ENCODE results near the gene ATIC. TPM values are rescaled to one million over a fixed set of nuclear protein-coding genes. Genes with fewer than 3 reads are reported as not detected.

Gene ATIC
- total RNA-seq, 2 experiments from 2014 or later: 60.8 to 224 TPM

DNA sequence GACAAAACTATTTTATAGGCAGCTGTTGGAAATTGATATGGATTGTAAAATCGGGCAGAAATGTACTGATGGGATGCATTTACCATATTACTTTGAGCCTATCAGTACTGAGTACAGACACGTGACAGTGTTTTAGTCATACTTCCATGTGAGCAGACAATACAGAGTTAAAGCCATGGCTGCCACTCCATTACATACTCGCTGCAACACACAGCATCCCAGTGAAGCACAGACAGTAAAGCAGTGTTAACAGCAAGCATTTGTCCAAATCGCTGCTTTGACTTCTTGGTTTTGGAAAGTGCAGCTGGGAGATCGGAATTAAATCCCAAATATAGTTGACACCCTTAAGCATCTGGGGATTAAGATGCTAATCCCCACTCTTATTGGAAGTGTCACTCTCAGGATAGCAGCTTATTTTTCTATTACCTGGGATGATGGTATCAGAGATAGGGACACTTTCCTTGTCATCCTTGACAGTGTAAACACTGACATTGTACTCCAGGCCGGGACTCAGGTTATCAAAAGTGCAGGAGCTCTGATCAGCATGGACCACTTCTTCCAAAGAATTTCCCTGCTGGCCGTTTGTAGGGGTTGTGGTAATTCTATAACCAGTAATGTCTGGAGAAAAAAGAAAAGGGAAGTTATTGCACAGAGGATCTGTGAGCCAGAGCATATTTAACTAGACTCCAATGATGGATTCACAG, 82.4 kb downstream of the ATIC start:
- no TSS peak for BruUV-seq (replicated peaks)
- H3K9me3 ChIP-seq (ENCODE audit: low read length): no peaks in the 10 kb centered on the region
- intact Hi-C loops (cut with micrococcal nuclease; ENCODE audit: unreplicated experiment): no loop called here
- H3K27ac ChIP-seq (ENCODE audit: low read depth, low read length, poor library complexity, severe bottlenecking): no peak overlapping the region
- no peaks in the 10 kb centered on the region for H3K36me3 ChIP-seq (ENCODE audit: insufficient read depth, low read length)
- peaks cover 6% of the 10 kb centered on the region for H3K4me1 ChIP-seq (ENCODE audit: insufficient read depth, low read length, poor library complexity, severe bottlenecking)
- H3K4me3 ChIP-seq (ENCODE audit: low read depth, low read length, poor library complexity, severe bottlenecking): no peak overlapping the region
- CTCF ChIA-PET (ENCODE audit: unreplicated experiment): no interaction called here
- no peak overlapping the region for H2AFZ ChIP-seq (ENCODE audit: low read length)
- no peaks in the 10 kb centered on the region for H3K79me2 ChIP-seq (ENCODE audit: insufficient read depth, low read depth, low read length)
- H3K9me2 ChIP-seq (ENCODE audit: insufficient read depth, low read length): no peaks in the 10 kb centered on the region
- H3K4me2 ChIP-seq (ENCODE audit: low read length): no peak overlapping the region
- H4K20me1 ChIP-seq (ENCODE audit: insufficient read depth, low read length): no peaks in the 10 kb centered on the region
- POLR2A ChIA-PET: interaction anchor here (0.7 kb wide), 1 partner anchor 63 kb away, joined by 4 read pairs; no protein-coding TSS in a partner anchor
- TF ChIP-seq, protein P1, sequence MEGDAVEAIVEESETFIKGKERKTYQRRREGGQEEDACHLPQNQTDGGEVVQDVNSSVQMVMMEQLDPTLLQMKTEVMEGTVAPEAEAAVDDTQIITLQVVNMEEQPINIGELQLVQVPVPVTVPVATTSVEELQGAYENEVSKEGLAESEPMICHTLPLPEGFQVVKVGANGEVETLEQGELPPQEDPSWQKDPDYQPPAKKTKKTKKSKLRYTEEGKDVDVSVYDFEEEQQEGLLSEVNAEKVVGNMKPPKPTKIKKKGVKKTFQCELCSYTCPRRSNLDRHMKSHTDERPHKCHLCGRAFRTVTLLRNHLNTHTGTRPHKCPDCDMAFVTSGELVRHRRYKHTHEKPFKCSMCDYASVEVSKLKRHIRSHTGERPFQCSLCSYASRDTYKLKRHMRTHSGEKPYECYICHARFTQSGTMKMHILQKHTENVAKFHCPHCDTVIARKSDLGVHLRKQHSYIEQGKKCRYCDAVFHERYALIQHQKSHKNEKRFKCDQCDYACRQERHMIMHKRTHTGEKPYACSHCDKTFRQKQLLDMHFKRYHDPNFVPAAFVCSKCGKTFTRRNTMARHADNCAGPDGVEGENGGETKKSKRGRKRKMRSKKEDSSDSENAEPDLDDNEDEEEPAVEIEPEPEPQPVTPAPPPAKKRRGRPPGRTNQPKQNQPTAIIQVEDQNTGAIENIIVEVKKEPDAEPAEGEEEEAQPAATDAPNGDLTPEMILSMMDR (conservative IDR thresholded peaks at IDR 0.05; ENCODE audit: low read length): no peak
- no peak for TF ChIP-seq EZH2phosphoT487 (IDR thresholded peaks at IDR 0.05; ENCODE audit: borderline replicate concordance, low read depth, low read length)
- no peak for DNase-seq (ENCODE audit: low spot score)

DNA sequence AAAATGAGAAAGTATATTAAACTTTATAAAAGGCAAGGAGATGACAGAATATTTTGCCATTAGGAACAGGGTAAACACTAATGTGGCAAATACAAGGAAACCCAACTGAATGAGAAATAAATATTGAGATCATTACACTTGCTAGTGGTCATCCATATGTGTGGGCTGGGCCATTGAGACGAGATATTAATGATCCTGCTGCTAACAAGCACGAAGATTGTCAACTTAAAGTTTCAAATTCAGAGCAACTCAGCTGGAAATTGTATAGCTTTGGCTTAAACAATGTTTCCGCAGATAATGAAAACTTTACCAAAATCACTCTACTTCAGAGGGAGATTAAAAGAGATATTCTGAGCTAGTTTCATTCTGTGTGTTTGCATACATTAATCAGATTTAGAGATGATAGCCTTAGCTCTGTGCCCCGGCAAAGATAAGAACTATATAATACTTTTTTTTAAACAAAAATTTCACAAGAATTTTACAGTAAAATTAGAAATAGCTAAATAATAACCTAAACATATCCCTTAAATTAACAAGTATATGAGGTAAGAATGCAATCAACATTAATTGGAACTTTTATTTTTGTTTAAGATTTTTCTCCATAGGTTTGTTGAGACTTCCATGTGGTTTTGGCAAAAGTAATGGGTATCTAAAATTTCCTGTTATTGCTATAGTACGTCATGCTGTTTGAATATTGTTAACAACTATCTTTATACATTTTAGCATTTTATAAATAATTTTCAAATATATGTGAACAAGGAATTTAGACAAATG, 84.0 kb downstream of the ATIC start:
- H3K9me2 ChIP-seq (ENCODE audit: insufficient read depth, low read length): no peaks in the 10 kb centered on the region
- no peaks in the 10 kb centered on the region for H3K9me3 ChIP-seq (ENCODE audit: low read length)
- DNase-seq (ENCODE audit: low spot score): no peak
- H3K36me3 ChIP-seq (ENCODE audit: insufficient read depth, low read length): no peaks in the 10 kb centered on the region
- no peaks in the 10 kb centered on the region for H4K20me1 ChIP-seq (ENCODE audit: insufficient read depth, low read length)
- H3K4me2 ChIP-seq (ENCODE audit: low read length): no peak overlapping the region
- H2AFZ ChIP-seq (ENCODE audit: low read length): no peak overlapping the region
- no TSS peak for BruUV-seq (replicated peaks)
- no peak overlapping the region for H3K27ac ChIP-seq (ENCODE audit: low read depth, low read length, poor library complexity, severe bottlenecking)
- CTCF ChIA-PET (ENCODE audit: unreplicated experiment): no interaction called here
- TF ChIP-seq, protein P1 (conservative IDR thresholded peaks at IDR 0.05; ENCODE audit: low read length): no peak
- TF ChIP-seq EZH2phosphoT487 (IDR thresholded peaks at IDR 0.05; ENCODE audit: borderline replicate concordance, low read depth, low read length): no peak
- H3K79me2 ChIP-seq (ENCODE audit: insufficient read depth, low read depth, low read length): no peaks in the 10 kb centered on the region
- H3K4me1 ChIP-seq (ENCODE audit: insufficient read depth, low read length, poor library complexity, severe bottlenecking): peaks cover 6% of the 10 kb centered on the region
- POLR2A ChIA-PET: interaction anchor here (1.0 kb wide), 1 partner anchor 10 kb away, joined by 3 read pairs; no protein-coding TSS in a partner anchor
- no peak overlapping the region for H3K4me3 ChIP-seq (ENCODE audit: low read depth, low read length, poor library complexity, severe bottlenecking)
- intact Hi-C loops (cut with micrococcal nuclease; ENCODE audit: unreplicated experiment): no loop called here
